HG03045 (cell line): ENCODE results near the gene POMT1.
"Not testable (repeated sequence)": the region's sequence is repeated elsewhere in the genome, so short reads cannot be mapped to it uniquely, and the experiment has no call there.

Source experiments
- ATAC-seq: cut with Tn5 transposase; IDR thresholded peaks from one replicate; pipeline ENCODE4 v1.9.1; 2021; ENCODE audit warnings: mild to moderate bottlenecking, moderate library complexity; ENCODE audit not compliant: unreplicated experiment

POMT1 gene

DNA sequence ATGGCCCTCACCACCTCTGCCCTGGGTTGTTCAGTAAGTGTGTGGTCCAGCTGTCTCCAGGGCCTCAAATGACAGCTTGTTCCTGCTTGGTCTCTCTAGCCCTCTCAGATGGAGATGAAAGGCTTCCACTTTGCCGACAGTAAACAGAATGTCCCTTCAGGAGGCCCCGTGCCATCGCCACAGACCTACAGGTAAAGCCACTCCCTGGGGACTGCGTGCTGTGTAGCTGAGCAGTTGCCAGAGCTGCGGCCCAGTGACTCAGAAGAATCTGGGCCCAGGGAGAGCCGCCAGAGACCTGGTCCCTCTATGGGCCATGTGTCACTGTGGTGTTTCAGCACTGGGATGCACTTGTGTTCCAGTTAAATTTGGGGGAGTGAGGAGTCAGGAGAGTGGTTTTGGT is 10.6 kb upstream of the POMT1 start:
- no peak for ATAC-seq

DNA sequence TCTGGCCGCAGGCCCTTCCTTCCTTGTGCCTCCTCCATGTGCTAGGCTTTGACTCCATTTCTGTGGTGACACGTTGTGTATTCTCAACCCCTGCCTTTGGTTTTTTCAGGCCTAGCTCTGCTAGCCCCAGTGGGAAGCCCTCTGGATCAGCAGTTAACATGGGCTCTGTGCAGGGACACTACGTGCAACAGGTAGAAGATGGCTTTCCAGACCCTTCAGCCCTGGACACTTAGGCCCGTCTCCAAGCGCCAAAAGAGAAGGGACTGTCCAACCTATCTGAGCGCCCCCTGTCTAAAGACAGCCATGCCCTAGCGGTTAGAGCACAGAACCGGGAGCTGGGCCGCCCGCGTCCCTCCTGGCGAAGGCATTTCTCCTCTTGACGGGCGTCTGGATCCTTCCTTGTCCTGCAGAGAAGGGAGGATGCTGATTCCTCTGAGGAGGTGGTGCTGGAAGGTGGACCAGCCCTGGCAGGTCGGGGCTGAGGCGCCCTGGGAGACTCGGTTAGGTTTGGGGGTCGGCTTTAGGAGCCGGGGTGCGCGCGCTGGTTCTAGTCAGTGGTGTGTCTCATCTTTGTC is 8.3 kb upstream of the POMT1 start:
- ATAC-seq = no peak

DNA sequence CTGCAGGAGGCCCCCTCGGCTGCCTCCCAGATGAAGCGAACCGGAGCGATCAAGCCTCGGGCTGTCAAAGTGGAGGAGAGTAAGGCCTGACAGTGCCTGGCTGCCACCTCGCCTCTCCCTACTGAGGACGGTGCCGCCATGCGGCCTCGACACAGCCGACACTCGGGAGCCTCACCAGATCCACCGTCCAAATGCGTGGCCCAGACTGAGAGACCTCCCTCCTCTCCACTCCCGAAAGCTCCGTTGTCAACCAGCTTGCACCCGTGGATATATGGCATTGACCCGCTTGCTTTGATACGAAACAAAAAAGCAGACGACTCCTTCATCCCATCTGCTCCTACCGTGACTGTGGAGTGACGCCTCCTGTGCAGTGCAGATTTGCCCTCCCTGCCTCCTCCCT is 6.9 kb upstream of the POMT1 start:
- no peak for ATAC-seq

DNA sequence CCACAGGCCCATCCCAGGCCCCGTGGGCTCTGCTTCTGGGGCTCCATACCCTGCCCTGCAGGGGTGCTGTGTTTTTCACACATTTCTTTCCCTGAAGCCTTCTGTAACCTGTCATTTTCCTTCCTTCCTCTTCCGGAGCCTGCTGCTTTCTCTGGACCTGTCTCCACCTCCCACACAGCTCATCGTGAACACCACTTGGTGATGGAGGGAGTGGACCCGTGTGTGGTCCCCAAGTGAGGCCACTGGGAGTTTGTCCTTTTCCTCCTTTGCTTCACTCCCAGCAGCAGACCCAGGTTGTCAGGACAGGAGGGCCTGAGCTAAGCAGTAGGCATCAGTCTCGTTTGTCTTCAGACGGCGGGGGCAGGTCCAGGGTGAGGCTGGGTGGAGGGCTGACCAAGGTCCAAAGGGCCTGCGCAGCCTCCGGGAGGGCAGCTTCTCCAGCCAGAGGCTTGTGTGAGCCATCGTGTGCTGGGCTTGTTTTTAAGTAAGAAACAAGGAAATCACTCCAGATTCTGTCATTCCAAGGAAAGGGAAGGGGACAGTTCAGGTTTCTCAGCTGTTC is 5.8 kb upstream of the POMT1 start:
- no peak for ATAC-seq

DNA sequence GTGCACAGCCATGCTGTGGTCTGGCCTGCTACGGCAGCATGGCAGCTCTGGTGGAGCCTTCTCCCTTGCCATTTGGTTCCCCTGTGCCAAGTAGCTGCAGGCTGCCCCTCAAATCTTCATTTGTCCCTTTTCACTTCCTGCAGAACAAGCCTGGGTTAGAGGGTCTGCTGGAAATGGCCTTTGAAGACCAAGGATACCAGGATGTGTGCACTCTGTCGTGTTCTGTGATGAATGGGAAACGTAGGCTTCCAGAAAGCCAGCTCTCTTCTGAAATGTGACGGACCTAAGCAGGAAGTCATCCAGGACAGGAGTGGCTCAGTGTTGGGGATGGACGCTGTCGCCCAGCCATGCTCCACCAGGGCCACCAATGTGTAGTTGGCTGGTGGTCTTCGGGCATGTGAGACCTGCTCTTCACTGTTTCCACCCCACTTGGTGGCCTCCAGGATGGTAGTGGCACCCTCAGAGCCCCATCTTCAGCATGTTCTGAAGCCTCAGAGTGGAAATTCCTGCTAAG is 3.4 kb upstream of the POMT1 start:
- ATAC-seq = no peak

DNA sequence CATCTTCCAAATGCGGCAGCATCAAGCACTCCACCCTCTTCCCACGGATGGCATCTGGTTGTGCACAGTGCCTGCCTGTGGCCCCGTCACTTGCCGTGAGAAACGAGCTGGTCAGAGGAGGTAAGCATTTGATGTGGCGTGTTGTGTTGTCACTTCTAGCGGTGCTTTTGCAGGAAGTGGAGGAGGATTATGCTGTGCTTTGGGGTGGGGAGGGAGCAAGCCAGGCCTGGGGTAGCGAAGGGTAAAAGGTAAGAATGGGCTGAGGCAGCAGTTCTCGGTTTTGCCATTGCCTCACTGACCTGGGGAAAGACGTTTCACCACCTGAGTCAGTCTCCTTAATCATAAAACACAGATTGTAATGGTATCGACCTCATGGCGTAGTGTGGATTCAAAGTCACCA is 2.3 kb upstream of the POMT1 start:
- no peak for ATAC-seq

DNA sequence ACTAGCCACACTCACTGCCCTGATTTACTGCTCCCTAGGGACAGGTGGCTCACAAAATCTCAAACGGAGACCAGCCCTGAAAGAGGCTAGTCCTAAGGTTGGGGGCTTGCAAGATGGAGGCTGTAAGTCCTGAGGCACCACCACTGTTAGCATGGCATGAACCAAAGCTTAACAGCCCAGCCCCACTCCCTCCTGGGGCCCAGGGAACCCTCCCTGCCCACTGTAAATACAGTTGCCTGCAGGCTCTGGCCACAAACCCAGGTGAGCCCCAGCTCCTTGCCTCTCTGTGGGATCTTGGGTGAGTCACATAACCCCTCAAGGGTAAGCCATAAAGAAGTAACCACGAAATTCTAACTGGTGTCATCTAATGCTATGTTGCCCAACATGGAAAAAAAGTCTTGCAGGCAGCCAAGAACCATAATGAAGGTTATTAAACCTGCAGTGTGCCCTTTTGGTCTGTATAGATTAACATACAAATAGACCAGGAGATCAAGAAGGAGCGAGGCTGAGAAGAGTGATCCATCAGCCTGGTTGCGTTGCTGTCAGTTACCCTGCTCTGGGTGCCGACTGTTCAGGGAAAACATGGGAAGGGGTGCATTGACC is 1.7 kb upstream of the POMT1 start:
- no peak for ATAC-seq

DNA sequence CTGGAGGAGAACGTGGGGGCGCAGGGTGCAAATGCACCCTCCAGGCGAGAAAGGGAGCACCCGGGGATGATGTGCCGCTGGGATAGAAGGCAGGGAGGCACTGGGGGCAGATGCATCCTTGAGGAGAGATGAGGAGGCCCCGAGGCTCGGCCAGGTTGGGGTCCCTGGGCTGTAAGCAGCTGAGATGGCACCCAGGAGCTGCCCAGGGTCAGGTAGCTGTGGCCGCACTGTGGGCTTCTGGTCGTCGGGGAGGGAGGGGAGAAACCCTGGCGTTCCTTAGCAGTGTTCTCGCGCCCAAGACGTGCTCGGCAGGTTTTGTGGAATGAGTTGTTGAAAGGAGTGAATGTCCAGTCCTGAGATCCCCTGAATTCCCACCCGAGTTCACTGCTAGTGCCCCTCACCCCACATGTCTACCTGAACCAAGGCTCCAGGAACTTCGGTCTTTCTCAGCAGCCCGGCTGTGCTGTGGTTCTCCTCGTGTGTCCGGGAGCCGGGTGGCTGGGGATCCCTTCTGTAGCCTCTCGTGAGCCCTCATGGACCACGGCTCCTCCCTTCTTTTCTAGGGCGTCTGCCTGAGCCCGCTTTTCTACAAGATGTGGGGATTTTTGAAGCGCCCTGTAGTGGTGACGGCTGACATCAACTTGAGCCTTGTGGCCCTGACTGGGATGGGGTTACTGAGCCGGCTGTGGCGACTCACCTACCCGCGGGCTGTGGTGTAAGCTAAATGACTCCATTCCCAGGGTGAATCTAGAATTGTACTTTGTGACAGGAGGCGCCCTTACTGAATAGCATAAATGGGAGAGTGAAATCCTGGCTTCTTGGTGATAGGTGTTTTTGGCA is 1.1 kb downstream of the POMT1 start:
- ATAC-seq = no peak

DNA sequence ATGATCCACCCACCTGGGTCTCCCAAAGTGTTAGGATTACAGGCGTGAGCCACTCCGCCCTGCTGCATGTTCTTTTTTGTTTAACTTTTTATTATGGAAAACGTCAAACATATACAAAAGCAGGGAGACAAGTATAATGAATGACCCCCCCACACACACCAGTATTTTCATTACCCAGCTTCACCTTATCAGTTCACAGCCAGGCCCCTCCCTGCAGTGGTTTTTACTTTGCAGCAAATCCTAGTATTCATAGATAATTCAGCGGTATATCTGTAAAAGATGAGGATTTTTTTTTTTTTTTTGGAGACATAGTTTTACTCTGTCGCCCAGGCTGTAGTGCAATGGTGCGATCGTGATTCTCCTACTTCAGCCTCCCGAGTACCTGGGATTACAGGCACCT is 2.3 kb downstream of the POMT1 start:
- no peak for ATAC-seq

DNA sequence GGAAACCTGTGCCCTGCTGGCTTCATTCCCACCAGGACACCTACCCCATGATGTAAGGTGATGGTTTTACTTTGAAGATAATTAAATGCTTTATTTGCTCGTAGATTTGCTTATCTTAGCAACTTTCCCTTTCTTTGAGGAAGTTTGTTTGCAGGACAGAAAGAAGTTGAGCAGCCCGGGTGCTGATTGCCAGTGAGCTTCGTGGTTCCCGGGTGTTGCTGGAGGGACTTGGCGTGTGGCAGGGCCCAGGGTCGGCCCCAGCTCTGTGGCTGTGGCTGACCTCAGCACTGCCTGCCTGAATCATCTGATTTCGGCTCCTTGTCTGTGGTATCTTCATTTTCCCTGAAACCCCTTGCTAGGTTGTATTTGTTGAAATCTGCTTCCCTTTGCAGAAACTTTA is 8.7 kb downstream of the POMT1 start:
- ATAC-seq = no peak

DNA sequence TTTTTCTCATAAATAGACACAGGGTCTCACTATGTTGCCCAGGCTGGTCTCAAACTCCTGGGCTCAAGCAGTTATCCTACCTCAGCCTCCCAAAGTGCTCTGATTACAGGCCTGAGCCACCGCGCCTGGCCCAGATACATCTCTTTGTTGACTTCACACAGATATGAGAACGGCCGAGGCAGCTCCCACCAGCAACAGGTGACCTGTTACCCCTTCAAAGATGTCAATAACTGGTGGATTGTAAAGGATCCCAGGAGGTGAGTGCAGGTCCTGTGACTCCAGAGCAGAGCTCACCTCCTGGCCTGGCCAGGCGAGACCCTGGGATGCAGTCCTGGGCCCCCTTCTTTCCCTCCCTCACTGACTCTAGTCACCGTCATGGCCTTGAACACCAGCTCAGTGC is 9.2 kb downstream of the POMT1 start:
- ATAC-seq = no peak

DNA sequence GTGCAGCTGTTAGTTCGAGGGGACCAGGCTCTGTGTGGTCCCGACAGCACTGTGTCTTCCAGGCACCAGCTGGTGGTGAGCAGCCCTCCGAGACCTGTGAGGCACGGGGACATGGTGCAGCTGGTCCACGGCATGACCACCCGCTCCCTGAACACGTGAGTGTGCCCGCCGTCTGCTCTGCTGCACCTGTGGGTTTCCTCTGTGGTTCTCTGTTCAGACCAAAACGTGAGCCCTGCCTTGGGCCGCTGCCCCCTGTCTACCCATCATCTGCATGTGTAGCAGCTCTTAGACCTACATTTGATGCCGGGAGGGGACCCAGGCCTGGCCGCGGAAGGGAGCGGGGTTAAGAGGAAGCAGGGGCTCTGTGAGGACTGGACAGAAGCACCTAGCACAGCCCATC is 10.5 kb downstream of the POMT1 start:
- no peak for ATAC-seq

DNA sequence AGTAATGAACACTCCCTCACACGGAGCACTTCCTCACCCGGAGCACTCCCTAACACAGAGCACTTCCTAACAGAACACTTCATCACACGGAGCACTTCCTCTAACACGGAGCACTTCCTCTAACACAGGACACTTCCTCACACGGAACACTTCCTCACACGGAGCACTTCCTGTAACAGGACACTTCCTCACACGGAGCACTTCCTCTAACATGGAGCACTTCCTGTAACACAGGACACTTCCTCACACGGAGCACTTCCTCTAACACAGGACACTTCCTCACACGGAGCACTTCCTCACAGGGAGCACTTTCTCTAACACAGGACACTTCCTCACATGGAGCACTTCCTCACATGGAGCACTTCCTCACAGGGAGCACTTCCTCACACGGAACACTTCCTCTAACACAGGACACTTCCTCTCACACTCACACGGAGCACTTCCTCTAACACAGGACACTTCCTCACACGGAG is 12.9 kb downstream of the POMT1 start:
- ATAC-seq = not testable (repeated sequence)

DNA sequence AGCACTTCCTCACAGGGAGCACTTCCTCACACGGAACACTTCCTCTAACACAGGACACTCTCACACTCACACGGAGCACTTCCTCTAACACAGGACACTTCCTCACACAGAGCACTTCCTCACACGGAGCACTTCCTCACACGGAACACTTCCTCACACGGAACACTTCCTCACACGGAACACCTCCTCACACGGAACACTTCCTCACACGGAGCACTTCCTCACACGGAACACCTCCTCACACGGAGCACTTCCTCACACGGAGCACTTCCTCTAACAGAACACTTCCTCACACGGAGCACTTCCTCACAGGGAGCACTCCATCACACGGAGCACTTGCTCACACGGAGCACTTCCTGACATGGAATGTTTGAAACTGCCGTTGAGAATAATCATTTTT is 13.4 kb downstream of the POMT1 start:
- no peak for ATAC-seq

DNA sequence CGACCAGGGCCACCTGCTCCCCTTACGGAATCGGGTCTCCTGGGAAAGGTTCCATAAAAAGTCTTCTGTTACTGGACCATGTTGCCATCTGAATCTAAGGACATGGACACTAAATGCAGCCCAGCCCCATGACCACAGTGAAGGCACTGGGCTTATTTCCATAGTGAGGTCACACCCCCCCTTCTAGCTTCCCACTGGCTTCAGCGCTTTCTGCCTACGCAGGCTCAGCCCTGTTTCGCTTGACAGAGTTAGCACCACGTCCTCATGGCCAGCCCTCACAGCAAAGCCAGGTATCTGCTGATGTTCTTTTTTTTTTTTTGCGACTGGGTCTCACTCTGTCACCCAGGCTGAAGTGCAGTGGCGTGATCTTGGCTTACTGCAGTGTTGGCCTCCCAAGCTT is 14.2 kb downstream of the POMT1 start:
- ATAC-seq = no peak

DNA sequence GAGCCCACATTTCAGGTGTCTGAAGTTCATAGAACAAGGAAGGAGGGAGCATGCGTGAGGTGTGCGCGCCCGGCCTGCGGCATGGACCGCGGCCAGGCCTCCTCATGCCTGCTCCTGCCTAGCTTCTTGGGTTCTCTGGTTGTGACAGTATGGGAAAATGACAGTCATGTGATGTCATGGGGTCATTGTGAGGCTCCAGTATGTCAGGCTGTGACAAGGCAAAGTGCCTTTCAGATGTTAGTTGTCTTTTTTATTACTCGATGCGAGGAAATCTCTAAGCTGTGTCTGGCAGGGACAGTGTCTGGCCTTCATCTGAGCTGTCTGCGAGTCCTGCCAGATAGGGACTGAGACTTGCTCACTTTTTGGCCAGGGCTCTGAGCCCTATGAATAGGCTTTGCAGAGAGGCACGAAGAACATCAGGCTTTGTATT is 15.1 kb downstream of the POMT1 start:
- no peak for ATAC-seq

DNA sequence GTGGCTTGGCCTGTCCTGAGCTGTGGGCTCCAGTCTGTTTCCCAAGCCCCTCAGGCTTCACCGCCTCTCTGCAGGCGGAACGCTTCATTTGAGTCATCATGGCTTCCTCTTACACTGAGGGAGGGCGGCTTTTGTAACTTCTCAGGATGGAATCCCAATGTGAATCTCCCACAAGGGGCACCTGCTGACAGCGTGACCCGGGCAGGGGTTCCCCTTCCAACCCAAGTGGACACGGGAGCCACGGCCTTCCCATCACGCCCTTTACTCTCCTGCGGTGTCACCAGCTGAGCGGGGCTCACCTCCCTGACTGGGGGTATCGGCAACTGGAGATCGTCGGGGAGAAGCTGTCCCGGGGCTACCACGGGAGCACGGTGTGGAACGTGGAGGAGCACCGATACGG is 15.8 kb downstream of the POMT1 start:
- ATAC-seq = no peak

DNA sequence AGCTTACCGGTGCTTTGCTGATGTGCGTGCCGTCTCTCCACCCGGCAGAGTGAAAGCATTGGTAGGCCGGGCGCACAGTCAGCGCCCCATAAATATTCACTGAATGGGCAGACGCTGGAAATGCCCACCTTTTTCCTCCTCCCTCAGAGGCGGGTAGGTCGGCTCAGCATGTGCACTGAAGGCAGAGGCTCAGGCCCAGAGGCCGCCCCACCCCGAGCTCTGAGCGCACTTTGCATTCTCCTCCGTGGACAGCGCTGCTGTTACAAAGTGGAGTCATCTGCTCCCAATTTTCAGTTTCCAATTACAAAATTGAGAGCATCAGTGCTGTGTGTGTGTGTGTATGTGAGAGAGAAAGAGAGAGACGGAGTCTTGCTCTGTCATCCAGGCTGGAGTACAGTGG is 17.8 kb downstream of the POMT1 start:
- no peak for ATAC-seq

DNA sequence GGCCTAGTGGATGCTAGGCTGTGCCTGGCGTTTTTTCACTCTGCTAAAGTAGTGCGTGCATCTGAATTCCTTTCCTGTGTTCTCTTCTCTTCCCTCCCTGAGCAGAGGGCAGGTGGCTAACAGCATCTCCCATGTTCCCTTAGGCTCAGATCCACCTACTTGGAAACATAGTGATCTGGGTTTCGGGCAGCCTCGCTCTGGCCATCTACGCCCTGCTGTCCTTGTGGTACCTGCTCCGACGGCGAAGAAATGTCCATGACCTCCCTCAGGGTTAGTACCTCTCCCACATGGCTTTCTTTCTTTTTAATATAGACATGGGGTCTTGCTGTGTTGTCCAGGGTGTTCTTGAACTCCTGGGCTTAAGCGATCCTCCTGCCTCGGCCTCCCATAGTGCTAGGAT is 18.5 kb downstream of the POMT1 start:
- no peak for ATAC-seq

DNA sequence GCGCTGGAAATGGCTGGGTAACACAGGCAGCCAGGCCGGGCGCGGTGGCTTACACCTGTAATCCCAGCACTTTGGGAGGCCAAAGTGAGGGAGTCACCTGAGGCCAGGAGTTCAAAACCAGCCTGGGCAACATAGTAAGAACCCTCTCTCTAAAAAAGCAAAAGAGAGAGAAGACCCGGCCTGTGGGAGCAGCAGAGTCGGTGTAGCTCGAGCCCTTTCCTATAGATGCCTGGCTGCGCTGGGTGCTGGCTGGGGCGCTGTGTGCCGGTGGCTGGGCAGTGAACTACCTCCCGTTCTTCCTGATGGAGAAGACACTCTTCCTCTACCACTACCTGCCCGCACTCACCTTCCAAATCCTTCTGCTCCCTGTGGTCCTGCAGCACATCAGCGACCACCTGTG is 19.1 kb downstream of the POMT1 start:
- no peak for ATAC-seq

DNA sequence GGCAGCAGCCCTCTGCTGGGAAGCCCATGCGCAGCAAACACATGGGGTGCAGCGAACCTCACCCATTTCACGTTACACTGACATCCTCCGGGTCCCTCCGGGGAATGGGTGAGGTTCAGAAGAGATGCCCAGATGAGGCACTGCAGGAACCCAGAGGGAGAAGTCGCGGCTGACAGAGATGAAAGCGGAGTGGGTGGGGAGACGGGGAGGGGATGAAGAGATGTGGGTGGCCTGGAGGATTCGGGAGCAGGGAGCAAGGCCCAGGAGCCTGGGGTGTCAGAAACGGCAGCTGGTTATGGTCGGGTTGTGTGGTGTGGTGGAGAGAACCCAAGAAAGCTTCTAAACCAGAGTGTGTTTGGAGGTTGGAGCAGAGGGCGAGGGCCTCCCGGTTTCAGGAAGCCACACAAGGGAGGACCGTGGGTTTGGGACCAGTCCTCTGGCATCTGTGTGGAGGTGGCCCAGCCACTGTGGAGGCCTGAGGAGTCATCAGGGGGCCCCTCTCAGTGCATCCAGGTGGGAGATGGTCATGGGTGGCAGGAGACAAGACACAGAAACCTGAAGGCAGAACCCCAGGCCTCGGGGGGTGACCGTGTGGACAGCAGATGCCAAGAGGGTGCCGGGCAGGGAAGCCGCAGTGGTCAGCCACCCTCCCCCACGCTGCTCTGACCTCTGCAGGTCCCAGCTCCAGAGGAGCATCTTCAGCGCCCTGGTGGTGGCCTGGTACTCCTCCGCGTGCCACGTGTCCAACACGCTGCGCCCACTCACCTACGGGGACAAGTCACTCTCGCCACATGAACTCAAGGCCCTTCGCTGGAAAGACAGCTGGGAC is 19.8 kb downstream of the POMT1 start:
- ATAC-seq = no peak
